ENCODE measurements around the gene PDXK. TPM values are rescaled to one million over a fixed set of nuclear protein-coding genes. Genes with fewer than 3 reads are reported as not detected.

The PDXK gene
- polyA plus RNA-seq, 4 donors = 65.4 to 105 (median 67.6) TPM

DNA sequence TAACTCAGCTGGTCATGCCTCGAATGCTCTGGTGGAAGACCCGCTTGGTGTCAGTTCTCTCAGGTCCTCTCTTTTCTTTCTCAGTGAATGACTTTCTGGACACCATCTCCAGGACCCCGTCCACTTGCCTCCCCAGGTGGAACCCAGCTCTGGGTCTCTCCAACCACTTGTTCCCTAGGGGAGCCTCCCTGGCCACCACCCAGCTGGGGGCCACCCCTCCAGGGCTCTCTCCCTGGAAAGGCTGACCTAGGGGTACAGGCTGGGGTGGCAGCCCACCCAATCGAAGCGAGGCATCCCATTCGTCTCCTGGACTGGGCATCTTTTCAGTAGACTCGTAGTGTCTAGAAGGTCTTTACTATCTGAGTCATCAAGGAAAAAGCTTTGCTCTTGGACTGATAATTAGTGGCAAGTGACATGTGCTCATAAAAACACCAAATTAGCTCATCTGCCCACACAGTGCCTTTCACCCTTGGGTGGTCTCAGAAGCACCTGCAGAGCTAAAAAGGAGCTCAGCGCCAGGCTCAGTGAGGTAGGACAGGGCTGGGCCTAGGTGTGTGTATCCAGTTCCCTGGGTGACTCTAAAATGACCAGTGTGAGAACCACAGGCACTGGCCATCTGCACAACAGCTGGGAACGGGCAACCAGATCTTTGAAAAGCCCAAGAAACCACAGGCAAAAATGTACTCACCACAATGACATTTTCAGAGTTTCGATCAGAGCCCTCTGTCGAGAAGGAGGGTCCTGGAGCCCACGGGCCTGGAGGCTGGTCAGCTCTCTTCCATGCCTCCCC, 2.4 kb upstream of the PDXK start:
- peaks cover 0 to 16% (median 0%) of the 10 kb centered on the region in 3 donors for H3K36me3 ChIP-seq (ENCODE audit: control insufficient read depth in 3 of 3, insufficient read depth in 2 of 3, low read depth in 1 of 3, low read length in 3 of 3)
- no peak overlapping the region for H3K4me3 ChIP-seq (ENCODE audit: low read depth in 1 of 3, low read length in 3 of 3)
- H3K4me1 ChIP-seq (ENCODE audit: control insufficient read depth in 3 of 3, insufficient read depth in 2 of 3, low read depth in 1 of 3, low read length in 2 of 3) = peaks cover 2 to 37% (median 7%) of the 10 kb centered on the region in 3 donors
- peak overlapping the region in 2 of 3 donors; percentile 53 to 69 for H3K27ac ChIP-seq (ENCODE audit: low read depth in 1 of 3, low read length in 2 of 3)
- 73 to 80% (median 77%) methylated on average over 12 of the region's 12 CpGs for WGBS, 3 donors
- no peaks in the 10 kb centered on the region for H3K9me3 ChIP-seq (ENCODE audit: control insufficient read depth in 2 of 2, insufficient read depth in 1 of 2, low read depth in 1 of 2, low read length in 1 of 2)
- H3K27me3 ChIP-seq (ENCODE audit: control insufficient read depth in 3 of 3, insufficient read depth in 3 of 3, low read length in 3 of 3) = no peaks in the 10 kb centered on the region
- DNase-seq (no peak), FAIRE-seq (no peak)

DNA sequence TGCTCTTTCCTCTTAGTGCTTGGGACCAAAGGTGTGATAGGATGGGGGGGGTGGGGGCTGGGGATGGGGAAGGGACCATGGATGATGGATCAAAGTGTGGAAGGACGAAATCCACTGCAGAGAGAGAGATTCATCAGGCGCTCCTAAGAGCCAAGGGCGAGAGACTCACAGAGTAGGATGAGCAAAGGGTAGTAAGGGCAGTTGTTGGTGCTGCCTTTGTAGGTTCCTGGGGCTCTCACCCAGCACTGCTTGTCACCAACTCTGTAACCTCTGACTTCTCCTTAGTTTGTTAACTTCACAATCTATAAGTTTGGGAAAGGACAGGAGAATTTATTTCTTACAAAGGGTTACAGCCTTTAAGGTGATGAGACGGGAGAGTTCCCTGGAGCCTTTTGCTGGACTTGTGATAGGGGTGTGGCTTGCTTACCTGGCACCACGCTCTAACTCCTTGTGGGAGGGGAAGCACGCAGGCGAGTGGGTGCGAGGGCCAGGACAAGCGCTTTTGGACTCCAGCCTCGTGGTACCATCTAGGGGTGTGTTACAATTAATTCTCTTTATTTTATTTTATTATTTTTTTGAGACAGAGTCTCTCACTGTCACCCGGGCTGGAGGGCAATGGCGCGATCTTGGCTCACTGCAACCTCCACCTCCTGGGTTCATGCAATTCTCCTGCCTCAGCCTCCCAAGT, 1.6 kb upstream of the PDXK start:
- H3K27ac ChIP-seq (ENCODE audit: low read depth in 1 of 3, low read length in 2 of 3) = peak overlapping the region in 1 of 3 donors; percentile 61
- no peaks in the 10 kb centered on the region for H3K27me3 ChIP-seq (ENCODE audit: control insufficient read depth in 3 of 3, insufficient read depth in 3 of 3, low read length in 3 of 3)
- 73 to 82% (median 73%) methylated on average over 13 of the region's 13 CpGs for WGBS, 3 donors
- H3K4me1 ChIP-seq (ENCODE audit: control insufficient read depth in 3 of 3, insufficient read depth in 2 of 3, low read depth in 1 of 3, low read length in 2 of 3) = peaks cover 2 to 41% (median 9%) of the 10 kb centered on the region in 3 donors
- FAIRE-seq = no peak
- peaks cover 0 to 24% (median 0%) of the 10 kb centered on the region in 3 donors for H3K36me3 ChIP-seq (ENCODE audit: control insufficient read depth in 3 of 3, insufficient read depth in 2 of 3, low read depth in 1 of 3, low read length in 3 of 3)
- DNase-seq = no peak
- no peaks in the 10 kb centered on the region for H3K9me3 ChIP-seq (ENCODE audit: control insufficient read depth in 2 of 2, insufficient read depth in 1 of 2, low read depth in 1 of 2, low read length in 1 of 2)
- no peak overlapping the region for H3K4me3 ChIP-seq (ENCODE audit: low read depth in 1 of 3, low read length in 3 of 3)

- WGBS, 3 donors = 24 to 31% (median 26%) methylated on average over 53 to 70 of the region's 70 CpGs
- no peak for FAIRE-seq
- Histone ChIP-seq H3K4me1 (ENCODE audit: control insufficient read depth in 3 of 3, insufficient read depth in 2 of 3, low read depth in 1 of 3, low read length in 2 of 3) (peaks cover 2 to 36% (median 9%) of the 10 kb centered on the region in 3 donors), H3K27me3 (ENCODE audit: control insufficient read depth in 3 of 3, insufficient read depth in 3 of 3, low read length in 3 of 3) (no peaks in the 10 kb centered on the region), H3K4me3 (ENCODE audit: low read depth in 1 of 3, low read length in 3 of 3) (peak overlapping the region; percentile 61 to 82 (median 80)), H3K27ac (ENCODE audit: low read depth in 1 of 3, low read length in 2 of 3) (peak overlapping the region; percentile 67 to 73 (median 72)), H3K9me3 (ENCODE audit: control insufficient read depth in 2 of 2, insufficient read depth in 1 of 2, low read depth in 1 of 2, low read length in 1 of 2) (no peaks in the 10 kb centered on the region), H3K36me3 (ENCODE audit: control insufficient read depth in 3 of 3, insufficient read depth in 2 of 3, low read depth in 1 of 3, low read length in 3 of 3) (peaks cover 0 to 31% (median 0%) of the 10 kb centered on the region in 3 donors)
- peak in 1 of 2 donors; percentile 39 for DNase-seq
Observed at GRCh38 chr21:43717967-43718871, 710 bp upstream of the PDXK start.

DNA sequence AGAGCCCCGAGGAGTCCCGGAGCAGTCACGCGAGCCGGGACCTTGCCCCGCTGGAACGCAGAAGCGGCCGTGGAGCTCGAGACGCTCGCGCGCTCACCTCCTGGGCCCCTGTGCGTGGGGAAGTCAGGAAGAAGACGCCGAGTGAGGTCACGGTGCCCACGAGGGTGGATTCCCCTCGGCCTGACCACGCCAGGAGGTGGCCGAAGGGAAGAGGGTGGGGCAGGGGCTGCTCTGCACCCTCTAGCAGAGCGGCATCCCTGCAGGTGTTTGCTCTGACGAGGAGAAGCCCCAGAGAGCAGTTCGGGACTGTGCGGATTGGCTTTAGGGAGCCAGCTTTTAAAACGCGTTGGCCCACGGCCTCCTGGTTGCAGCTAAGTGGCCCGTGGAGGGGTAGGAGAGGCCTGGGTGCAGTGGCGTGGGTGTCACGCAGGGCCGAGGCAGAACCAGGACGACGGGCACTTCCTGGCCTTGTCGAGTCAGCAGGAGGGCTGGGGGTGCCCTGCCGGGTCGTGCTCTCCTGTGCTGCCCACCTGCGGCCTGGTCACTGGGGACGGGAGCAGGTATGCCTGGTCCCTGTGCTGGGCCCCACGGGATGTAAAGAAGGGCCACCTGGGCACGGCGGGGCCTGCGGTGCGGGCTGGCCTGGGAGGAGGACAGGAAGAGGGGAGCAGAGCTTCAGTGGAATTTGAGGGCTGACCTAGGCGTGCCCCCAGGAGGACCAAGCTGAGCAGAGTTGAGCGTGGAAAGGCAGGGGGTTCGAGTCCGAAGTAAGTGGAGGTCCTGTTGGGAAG, 1.0 kb downstream of the PDXK start:
- H3K4me1 ChIP-seq (ENCODE audit: control insufficient read depth in 3 of 3, insufficient read depth in 2 of 3, low read depth in 1 of 3, low read length in 2 of 3) = peaks cover 2 to 30% (median 9%) of the 10 kb centered on the region in 3 donors
- H3K27ac ChIP-seq (ENCODE audit: low read depth in 1 of 3, low read length in 2 of 3) = peak overlapping the region; percentile 84 to 96 (median 88)
- no peaks in the 10 kb centered on the region for H3K27me3 ChIP-seq (ENCODE audit: control insufficient read depth in 3 of 3, insufficient read depth in 3 of 3, low read length in 3 of 3)
- H3K9me3 ChIP-seq (ENCODE audit: control insufficient read depth in 2 of 2, insufficient read depth in 1 of 2, low read depth in 1 of 2, low read length in 1 of 2) = no peaks in the 10 kb centered on the region
- peak in 1 of 2 donors; percentile 56 for DNase-seq
- no peak for FAIRE-seq
- peaks cover 0 to 48% (median 4%) of the 10 kb centered on the region in 3 donors for H3K36me3 ChIP-seq (ENCODE audit: control insufficient read depth in 3 of 3, insufficient read depth in 2 of 3, low read depth in 1 of 3, low read length in 3 of 3)
- H3K4me3 ChIP-seq (ENCODE audit: low read depth in 1 of 3, low read length in 3 of 3) = peak overlapping the region; percentile 61 to 82 (median 80)
- 3 to 11% (median 7%) methylated on average over 43 to 49 of the region's 49 CpGs for WGBS, 3 donors

DNA sequence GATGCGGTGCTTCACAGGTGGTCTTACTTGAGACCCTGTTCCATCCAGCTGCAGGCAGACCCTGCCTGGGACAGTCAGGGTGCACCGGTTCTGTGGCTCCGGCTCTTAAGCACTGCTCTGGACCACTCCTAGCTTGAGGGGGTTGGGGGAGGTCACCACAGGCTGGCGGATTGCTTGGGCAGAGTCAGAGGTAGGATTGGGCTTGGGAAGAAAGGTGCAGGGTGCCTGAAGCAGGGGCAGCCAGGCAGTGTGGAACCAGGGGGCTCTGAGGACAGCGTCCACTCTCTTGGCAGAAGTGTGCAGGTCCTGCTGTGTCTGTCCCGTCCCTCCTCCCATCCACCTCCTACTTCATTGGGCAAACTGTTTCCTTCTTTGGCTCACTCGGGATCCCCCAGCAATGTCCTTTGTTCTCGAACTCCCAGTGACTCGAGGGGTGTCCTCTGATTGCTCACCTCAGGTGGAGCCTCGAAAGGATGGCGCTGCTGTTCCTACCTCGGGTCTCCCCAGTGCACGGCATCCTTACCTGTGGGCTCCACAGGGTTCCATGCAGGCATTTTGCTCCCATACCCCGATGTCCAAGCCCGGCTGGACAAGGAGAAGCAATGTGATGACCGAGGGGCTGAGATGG, 1.7 kb downstream of the PDXK start:
- H3K9me3 ChIP-seq (ENCODE audit: control insufficient read depth in 2 of 2, insufficient read depth in 1 of 2, low read depth in 1 of 2, low read length in 1 of 2) = no peaks in the 10 kb centered on the region
- peaks cover 2 to 30% (median 10%) of the 10 kb centered on the region in 3 donors for H3K4me1 ChIP-seq (ENCODE audit: control insufficient read depth in 3 of 3, insufficient read depth in 2 of 3, low read depth in 1 of 3, low read length in 2 of 3)
- 61 to 76% (median 64%) methylated on average over 16 of the region's 16 CpGs for WGBS, 3 donors
- FAIRE-seq (no peak), DNase-seq (peak in 1 of 2 donors; percentile 36)
- peaks cover 0 to 55% (median 4%) of the 10 kb centered on the region in 3 donors for H3K36me3 ChIP-seq (ENCODE audit: control insufficient read depth in 3 of 3, insufficient read depth in 2 of 3, low read depth in 1 of 3, low read length in 3 of 3)
- H3K27ac ChIP-seq (ENCODE audit: low read depth in 1 of 3, low read length in 2 of 3) = peak overlapping the region in 2 of 3 donors; percentile 84 to 96
- no peaks in the 10 kb centered on the region for H3K27me3 ChIP-seq (ENCODE audit: control insufficient read depth in 3 of 3, insufficient read depth in 3 of 3, low read length in 3 of 3)
- H3K4me3 ChIP-seq (ENCODE audit: low read depth in 1 of 3, low read length in 3 of 3) = peak overlapping the region; percentile 61 to 82 (median 80)

GRCh38 chr21:43721206-43721605, 2.3 kb downstream of the PDXK start:
- H3K9me3 ChIP-seq (ENCODE audit: control insufficient read depth in 2 of 2, insufficient read depth in 1 of 2, low read depth in 1 of 2, low read length in 1 of 2) = no peaks in the 10 kb centered on the region
- peaks cover 0 to 57% (median 4%) of the 10 kb centered on the region in 3 donors for H3K36me3 ChIP-seq (ENCODE audit: control insufficient read depth in 3 of 3, insufficient read depth in 2 of 3, low read depth in 1 of 3, low read length in 3 of 3)
- no peaks in the 10 kb centered on the region for H3K27me3 ChIP-seq (ENCODE audit: control insufficient read depth in 3 of 3, insufficient read depth in 3 of 3, low read length in 3 of 3)
- peak overlapping the region in 2 of 3 donors; percentile 61 to 82 for H3K4me3 ChIP-seq (ENCODE audit: low read depth in 1 of 3, low read length in 3 of 3)
- H3K27ac ChIP-seq (ENCODE audit: low read depth in 1 of 3, low read length in 2 of 3) = peak overlapping the region in 1 of 3 donors; percentile 84
- H3K4me1 ChIP-seq (ENCODE audit: control insufficient read depth in 3 of 3, insufficient read depth in 2 of 3, low read depth in 1 of 3, low read length in 2 of 3) = peaks cover 2 to 30% (median 13%) of the 10 kb centered on the region in 3 donors
- FAIRE-seq = no peak
- WGBS, 3 donors = 73 to 88% (median 77%) methylated on average over 4 of the region's 4 CpGs
- no peak for DNase-seq

DNA sequence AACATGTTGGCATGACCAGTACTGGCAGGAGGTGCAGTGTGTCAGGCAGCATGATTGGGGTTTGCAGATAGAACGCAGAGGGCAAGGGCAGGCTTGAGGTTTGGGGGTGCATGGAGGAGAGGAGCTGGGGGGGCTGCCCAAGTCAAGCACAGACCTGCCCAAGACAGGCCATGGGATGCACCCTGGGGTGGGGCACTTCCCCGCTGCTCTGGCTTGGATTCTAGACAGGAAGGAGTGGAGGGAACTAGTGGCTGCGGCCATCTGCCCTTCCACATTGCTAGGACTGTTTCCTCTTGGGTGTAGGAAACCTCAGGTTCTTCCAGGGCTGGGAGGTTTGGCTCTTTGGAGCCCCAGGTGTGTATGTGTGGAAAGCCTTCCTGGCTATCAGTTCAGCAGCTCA, 3.0 kb downstream of the PDXK start:
- WGBS, 3 donors = 67 to 74% (median 74%) methylated on average over 3 of the region's 3 CpGs
- Histone ChIP-seq H3K4me3 (ENCODE audit: low read depth in 1 of 3, low read length in 3 of 3) (peak overlapping the region in 1 of 3 donors; percentile 82), H3K9me3 (ENCODE audit: control insufficient read depth in 2 of 2, insufficient read depth in 1 of 2, low read depth in 1 of 2, low read length in 1 of 2) (no peaks in the 10 kb centered on the region), H3K36me3 (ENCODE audit: control insufficient read depth in 3 of 3, insufficient read depth in 2 of 3, low read depth in 1 of 3, low read length in 3 of 3) (peaks cover 0 to 61% (median 4%) of the 10 kb centered on the region in 3 donors), H3K4me1 (ENCODE audit: control insufficient read depth in 3 of 3, insufficient read depth in 2 of 3, low read depth in 1 of 3, low read length in 2 of 3) (peaks cover 6 to 34% (median 13%) of the 10 kb centered on the region in 3 donors), H3K27me3 (ENCODE audit: control insufficient read depth in 3 of 3, insufficient read depth in 3 of 3, low read length in 3 of 3) (no peaks in the 10 kb centered on the region), H3K27ac (ENCODE audit: low read depth in 1 of 3, low read length in 2 of 3) (peak overlapping the region in 1 of 3 donors; percentile 84)
- FAIRE-seq (no peak), DNase-seq (no peak)
